GM12874 (cell line): Measurements from ENCODE around the gene MALL.

Experiments used
- TF ChIP-seq, protein P1 (sequence below): IDR thresholded peaks from 2 replicates; pipeline ENCODE4 v1.5.1; 2011; ENCODE audit warnings: low read depth, mild to moderate bottlenecking, control low read depth, low read length, moderate library complexity; ENCODE audit not compliant: insufficient read depth

Gene MALL

DNA sequence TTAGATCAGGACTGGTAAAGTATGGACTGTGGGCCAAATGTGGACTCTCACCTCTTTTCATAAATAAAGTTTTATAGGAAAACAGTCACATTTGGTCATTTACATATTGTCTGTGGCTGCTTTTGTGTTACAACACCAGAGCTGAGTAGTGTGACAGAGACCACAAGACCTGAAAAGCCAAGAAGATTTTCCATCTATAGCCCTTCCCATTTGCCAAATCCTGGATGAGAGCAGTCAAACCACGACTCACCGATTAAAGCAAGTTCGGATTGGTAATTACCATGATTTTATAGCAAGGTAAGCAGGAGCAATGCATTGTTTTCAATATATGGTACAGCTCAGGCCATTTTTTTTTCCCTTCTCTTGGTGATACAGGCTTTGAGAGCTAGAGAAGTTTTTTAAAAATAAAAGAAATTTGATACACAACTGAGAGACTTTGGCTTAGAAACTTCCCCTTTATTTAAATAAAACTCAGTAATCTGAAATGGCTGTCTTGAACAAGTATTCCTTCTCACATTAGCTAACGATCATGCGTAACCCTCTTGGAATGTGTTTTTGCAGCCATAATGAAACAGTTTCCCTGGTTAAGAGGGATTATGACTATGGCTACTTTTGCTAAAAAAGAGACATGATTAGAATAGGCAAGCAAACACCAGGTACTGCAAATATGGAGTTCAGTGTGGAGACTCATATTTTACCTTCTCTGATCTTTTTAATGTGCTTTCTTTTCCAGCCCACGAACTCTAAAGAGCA lies 9.5 kb upstream of the MALL start:
- TF ChIP-seq, protein P1, sequence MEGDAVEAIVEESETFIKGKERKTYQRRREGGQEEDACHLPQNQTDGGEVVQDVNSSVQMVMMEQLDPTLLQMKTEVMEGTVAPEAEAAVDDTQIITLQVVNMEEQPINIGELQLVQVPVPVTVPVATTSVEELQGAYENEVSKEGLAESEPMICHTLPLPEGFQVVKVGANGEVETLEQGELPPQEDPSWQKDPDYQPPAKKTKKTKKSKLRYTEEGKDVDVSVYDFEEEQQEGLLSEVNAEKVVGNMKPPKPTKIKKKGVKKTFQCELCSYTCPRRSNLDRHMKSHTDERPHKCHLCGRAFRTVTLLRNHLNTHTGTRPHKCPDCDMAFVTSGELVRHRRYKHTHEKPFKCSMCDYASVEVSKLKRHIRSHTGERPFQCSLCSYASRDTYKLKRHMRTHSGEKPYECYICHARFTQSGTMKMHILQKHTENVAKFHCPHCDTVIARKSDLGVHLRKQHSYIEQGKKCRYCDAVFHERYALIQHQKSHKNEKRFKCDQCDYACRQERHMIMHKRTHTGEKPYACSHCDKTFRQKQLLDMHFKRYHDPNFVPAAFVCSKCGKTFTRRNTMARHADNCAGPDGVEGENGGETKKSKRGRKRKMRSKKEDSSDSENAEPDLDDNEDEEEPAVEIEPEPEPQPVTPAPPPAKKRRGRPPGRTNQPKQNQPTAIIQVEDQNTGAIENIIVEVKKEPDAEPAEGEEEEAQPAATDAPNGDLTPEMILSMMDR = no peak

DNA sequence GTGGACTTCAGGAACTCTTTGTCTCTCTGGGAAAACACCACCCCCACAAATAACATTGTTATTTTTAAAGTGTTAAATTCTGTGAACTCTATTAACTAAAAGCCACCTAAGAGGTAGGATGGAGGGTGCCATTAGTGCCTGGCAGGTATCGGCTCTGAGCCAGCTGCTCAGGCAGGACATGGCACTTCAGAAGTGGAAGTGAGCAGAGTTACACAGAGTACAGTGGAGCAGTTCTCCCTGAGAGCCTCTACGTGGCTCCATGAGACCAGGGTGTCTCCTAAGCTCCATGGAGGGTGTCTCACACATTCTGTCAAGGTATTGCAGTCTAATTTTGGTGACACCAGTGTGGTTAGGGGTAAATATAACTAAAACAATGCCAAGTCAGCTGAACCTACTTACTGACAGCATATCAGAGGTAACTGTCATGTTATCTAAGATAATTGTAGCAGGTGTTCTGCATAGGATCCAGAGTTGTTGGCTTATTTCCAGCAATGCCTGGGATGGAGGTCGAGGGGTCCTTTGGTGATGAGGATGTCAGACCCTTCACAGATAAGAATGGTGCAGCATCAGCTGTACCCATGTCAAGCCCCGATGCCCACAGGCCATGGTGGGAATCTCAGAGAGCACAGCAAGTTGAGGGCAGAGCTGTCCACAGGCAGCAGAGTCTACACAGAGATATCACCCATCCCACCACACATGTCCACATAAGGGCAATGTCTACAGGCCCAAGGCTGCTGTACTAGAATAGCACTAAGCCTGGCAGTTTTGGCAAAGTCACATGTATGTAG lies 8.6 kb upstream of the MALL start:
- TF ChIP-seq, protein P1 = no peak

DNA sequence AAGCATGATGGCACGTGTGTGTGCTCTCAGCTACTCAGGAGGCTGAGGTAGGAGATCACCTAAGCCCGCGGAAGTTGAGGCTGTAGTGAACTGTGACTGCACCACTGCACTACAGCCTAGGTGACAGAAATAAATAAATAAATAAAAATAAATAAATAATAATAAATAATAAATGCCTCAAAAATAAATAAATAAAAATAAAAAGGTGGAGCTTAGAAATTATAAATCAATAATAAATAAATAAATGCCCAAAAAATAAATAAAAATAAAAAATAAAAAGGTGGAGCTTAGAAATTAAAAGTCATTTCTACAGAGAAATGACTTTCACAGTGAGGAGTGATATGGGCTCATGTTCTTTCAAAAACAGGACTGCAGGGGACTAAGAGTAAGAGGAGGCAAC lies 6.0 kb upstream of the MALL start:
- TF ChIP-seq, protein P1 = no peak

DNA sequence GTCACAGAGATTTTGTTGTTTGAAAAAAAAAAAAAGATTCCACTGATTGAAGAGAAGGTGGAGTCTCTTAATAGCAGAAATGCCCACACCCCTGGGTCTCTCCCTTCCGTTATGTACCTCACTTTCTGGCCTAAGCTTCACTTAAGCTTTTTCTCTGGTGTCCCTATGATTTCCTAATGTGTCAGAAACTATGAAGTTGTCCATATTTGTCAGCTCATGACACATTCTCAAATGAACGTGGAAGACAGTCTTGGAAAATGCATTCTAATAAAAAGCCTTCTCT lies 5.4 kb upstream of the MALL start:
- TF ChIP-seq, protein P1 = no peak

DNA sequence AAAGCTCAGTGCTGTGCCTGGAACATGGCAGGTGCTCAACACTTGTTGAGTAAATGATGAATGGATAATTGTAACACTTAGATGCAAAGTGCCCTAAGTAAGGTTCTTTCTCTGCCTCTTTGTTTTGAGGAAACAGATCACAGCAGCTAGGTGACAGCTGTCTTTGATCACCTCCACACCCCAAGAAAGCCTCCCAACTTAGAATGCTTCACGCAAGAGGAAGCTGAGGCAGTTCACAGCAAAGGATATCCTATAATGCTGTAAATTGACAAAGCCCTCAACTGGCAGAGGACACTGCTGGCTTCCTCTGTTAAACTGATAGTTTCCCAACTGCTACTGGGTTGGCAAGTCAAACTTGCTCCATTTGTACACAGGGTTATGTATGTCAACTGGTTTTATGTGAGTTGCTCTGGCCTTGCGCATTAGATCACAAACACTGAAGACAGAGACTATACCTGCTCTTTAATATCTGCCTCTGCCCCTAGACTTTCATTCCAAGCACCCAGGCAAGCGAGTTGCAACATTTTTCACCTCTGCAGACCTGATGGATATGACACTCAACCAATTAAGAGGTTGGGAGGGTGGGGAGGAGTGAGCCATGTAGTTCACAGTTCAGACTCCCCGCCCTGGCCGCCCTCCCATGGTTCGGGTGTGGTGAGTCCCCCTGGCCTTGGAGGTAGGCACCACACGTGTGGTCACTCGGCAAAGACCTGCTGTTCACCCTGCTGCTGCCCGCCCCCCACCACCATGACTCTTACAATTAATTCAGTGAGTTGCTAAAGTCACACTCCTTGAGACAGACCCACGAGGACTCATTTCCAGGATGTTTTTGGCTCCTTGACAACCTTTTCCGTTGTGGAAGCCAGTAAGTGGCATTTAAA lies 4.8 kb upstream of the MALL start:
- TF ChIP-seq, protein P1 = no peak

DNA sequence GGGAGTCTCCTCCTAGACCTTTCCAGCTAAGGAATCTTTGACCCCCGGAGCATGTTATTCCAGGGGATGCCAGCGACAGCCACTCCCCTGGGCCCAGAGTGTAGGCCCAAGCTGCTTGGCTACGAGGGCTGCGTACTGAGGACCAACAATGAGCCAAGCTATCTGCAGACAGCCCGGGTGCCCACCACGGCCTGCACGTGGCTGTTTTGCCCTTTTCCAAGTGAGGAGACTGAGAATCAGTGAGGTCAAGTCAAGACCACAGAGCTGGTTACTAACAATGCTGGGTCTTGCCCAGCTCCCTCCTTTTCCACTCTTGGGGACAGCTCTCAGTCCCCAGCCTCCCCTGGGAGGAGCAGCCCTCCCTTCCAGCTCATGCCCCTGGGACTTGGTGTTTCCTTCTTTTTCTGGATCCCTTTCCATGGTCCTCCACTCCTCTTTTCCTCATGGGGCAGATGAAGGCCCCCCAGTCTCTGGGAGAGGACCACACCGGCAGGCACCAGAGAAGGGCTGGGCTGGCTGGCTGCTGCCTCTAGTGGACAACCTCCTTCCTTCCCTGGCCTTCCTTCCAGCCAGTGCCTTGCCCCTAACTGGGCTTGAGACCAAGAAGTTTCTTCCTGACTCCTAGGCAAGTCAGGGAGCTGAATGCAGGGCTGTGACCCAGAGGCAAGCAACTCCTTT lies 550 bp upstream of the MALL start:
- TF ChIP-seq, protein P1 = peak; percentile 14; the same call in 1 of the 2 replicates
